ENCODE data around the gene PEX3.
"Not testable (repeated sequence)": the region's sequence is repeated elsewhere in the genome, so short reads cannot be mapped to it uniquely, and the experiment has no call there.

PEX3 gene

DNA sequence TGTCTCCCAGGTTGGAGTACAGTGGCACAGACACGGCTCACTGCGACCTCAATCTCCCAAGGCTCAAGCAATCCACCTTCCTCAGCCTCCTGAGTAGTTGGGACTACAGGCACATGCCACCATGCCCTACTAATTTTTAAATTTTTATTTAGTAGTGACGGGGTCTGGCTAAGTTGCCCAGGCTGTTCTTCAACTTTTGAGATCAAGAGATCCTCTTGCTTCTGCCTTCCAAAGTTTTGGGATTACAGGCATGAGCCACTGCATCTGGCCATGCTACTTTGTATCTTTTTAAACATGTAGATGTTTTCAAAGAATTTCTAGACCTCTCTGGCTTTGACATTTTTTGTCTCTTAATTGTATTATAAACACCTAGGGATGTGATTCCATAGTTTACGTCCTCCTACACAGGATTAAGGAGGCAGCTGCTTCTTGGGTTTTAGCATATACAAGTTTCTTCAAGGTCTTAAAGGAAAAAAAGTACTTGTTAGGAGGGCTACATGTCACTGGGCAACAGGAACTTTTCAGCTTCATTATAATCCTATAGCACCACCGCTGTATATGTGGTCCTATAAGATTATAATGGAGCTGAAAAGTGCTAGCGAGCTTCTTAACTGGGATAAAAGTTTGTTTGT lies 1.4 kb upstream of the PEX3 start:
- DNase-seq = no peak

- DNase-seq = peak; percentile 33
Observed at GRCh38 chr6:143449714-143450452, 722 bp upstream of the PEX3 start.

- no peak for DNase-seq
Observed at GRCh38 chr6:143451531-143451930, 926 bp downstream of the PEX3 start.

DNA sequence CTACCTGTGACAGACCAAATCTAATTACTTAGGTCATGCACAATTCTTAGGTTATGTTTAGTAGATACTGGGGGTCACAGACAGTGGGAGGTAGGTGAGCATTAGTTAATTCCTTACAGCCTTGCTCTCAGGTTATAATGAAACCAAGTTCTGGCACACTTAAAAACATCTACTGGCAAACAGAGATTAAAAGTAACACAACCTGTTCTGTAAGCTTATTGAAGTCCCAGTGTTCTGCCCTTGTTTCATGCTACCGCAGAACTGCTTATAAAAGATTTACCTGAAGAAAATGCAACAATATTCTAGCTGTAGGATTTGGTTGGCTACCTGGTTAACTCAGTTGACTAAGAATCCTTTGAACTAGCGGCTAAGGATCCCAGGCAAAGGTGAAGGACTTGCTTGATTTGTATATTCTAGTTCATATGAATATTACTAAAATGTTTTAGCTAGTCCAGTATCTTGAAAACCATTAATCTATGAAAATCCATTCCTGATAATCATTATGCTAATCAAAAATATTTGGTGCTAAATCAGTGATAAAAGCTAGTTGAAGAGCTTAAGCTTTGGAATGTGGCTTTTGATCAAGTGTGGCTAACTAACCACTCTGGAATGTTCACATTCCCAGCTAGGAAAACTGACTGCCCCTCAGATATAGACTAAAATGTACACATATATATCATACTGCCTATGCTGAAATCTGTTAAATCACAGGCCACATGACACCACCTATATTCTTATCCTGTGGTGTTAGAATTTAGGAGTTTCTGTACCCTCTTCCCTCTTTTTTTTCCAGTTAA lies 7.2 kb downstream of the PEX3 start:
- no peak for DNase-seq

GRCh38 chr6:143465546-143465945 lies 14.9 kb downstream of the PEX3 start:
- DNase-seq = no peak

GRCh38 chr6:143468026-143468425 lies 17.4 kb downstream of the PEX3 start:
- DNase-seq = no peak

DNA sequence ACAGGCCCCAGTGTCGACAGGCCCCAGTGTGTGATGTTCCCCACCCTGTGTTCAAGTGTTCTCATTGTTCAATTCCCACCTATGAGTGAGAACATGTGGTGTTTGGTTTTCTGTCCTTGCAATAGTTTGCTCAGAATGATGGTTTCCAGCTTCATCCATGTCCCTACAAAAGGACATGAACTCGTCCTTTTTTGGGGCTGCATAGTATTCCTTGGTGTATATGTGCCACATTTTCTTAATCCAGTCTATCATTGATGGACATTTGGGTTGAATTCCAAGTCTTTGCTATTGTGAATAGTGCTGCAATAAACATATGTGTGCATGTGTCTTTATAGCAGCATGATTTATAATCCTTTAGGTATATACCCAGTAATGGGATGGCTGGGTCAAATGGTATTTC lies 18.2 kb downstream of the PEX3 start:
- DNase-seq = not testable (repeated sequence)

DNA sequence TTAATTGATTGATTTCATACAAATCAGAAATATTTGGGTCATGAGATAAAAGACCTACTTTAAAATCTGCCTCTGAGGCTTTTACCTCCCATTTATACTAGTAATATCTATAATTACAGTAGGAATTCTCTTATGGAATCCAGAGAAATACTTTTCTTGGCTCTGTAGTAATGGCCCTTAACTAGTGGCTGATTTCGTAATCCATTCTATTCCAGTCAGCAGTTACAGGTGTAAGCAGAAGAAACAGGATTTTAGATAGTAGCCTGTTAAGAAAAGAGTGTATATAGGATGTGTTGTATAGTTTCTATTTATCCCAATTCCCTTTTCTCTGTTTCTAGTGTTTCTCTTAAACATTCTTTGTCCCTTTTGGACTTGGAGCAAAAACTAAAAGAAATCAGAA lies 21.2 kb downstream of the PEX3 start:
- DNase-seq = no peak

DNA sequence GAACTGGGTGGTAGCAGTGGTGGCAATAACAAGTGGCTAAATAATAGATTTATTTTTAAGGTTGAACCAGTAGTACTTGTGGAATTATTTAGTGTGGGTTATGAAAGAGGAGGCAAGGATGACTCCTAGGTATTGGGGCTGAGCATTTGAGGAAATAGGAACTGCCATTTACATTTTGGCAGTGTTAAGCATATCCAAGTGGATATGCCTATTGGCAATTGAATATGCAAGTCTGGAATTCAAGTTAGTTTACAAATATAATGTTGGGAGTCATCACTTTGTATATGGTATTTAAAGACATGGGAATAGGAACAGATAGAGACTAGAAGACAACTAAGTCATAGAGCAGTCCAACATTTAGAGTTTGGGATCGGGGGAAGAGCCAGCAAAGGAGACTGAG lies 25.9 kb downstream of the PEX3 start:
- DNase-seq = no peak

- no peak for DNase-seq
Observed at GRCh38 chr6:143478479-143479062, 28.0 kb downstream of the PEX3 start.

DNA sequence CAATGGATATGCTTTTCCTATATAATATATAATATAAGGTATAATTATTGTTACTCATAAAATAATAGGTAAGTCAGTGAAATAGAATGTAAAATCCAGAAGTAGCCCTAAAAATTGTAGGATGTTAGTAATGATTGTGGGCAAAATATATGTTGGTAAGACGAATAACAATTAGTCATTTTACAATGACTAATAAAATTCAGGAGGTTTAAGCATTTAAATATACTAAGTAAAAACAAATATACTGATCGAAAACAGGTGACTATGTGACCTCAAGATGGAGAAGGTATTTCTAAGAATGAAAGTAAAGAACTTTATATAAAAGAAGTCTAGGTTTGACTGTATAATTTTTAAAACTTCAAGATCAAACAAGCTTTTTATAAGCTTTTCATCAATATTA lies 32.0 kb downstream of the PEX3 start:
- no peak for DNase-seq

GRCh38 chr6:143485967-143486366 lies 35.4 kb downstream of the PEX3 start:
- DNase-seq = no peak

- no peak for DNase-seq
Observed at GRCh38 chr6:143486752-143487151, 36.1 kb downstream of the PEX3 start.

DNA sequence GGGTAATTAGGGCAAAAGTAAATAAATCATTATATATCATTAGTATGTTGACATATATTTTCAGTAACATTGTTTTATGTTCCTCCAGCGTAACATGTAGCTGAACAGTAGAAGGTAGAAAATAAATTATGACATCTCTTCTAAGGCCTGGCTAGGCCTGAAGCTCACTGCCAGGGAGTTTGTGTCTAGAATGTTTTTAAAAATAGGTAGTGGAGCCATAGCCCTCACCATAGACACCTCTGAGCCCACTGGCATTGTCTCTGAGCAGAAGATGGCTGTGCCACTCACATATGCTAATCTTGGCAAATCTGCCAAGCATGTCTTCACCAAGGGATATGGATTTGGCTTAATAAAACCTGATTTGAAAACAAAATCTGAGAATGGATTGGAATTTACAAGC lies 39.6 kb downstream of the PEX3 start:
- no peak for DNase-seq

GRCh38 chr6:143490775-143491174 lies 40.2 kb downstream of the PEX3 start:
- DNase-seq = no peak

DNA sequence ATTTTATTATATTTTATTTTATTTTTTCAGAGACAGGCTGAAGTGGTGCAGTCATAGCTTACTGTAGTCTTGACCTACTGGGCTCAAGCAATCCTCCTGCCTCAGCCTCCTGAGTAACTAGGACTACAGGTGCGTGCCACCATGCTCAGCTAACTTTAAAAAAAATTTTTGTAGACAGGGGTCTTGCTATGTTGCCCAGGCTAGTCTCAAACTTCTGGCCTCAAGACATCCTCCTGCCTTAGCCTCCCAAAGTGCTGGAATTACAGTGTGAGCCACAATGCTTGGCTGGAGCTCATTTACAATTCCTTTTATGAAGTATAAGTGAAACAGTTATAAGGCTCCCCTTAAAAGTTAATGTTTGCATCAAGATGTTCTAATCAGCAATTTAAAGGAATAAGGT lies 46.4 kb downstream of the PEX3 start:
- DNase-seq = no peak

GRCh38 chr6:143498428-143498827 lies 47.8 kb downstream of the PEX3 start:
- DNase-seq = no peak

DNA sequence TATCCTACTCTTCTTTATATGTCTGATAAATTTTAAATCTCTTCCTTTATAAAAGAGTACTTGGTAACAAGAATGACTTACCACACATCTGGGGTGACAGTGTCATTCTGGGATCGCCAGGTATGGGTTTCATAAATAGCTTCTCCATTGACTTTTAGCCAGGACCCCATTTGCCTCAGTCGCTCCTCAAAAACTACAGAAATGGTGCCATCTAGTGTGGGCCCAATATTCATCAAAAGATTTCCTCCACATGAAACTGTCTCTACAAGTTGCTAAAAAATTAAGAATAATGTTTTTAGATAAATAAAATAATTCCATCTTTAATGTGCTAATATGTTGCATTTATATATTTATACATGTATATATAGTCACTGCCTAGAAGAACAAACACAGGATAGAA lies 51.2 kb downstream of the PEX3 start:
- DNase-seq = no peak

- no peak for DNase-seq
Observed at GRCh38 chr6:143504369-143504768, 53.8 kb downstream of the PEX3 start.

- DNase-seq = no peak
Observed at GRCh38 chr6:143505111-143505510, 54.5 kb downstream of the PEX3 start.

- DNase-seq = no peak
Observed at GRCh38 chr6:143505537-143505936, 54.9 kb downstream of the PEX3 start.

DNA sequence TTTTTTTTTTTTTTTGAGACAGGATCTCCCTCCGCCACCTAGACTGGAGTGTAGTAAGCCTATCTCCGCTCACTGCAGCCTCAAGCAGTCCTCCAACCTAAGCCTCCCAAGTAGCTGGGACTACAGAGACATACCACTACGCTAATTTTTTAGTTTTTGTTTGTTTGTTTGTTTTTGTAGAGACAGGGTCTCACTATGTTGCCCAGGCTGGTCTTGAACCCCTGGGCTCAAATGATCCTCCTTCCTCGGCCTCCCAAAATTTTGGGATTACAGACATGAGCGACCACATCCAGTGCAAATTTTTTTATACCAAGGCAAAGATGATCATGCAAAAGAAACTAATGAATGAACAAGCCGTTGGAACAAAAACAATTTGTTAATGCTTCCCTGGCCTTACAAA lies 55.6 kb downstream of the PEX3 start:
- no peak for DNase-seq

- no peak for DNase-seq
Observed at GRCh38 chr6:143506620-143507019, 56.0 kb downstream of the PEX3 start.

All from NCI-H526 treated with DMSO at 0.1 percent for 48 hours (cell line).